GM10847 (cell line): ENCODE data around the gene CDH12.

Experiments used
- POLR2A ChIP-seq: IDR thresholded peaks from 2 replicates; pipeline ENCODE4 v1.6.1; 2011; ENCODE audit not compliant: insufficient read length; ENCODE audit errors: extremely low read depth

Gene CDH12

DNA sequence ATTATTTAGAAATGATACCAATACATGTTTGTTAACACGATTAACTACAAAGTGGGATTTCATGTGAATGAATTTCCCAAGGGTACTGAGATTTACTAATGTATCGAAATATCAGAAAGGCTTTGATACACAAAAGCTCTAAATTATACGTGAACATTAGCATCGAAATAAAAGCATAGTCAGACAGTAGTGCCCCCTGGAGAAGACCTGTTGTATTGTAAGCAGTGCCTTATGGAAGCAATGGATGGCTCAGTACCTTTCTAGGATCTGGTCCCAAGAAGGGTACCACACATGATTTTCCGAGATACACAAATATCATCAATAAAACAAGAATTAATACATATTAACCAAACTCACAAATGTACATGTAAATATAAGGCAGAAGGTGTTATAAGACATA, 153.8 kb downstream of the CDH12 start:
- no peak for TF ChIP-seq POLR2A

DNA sequence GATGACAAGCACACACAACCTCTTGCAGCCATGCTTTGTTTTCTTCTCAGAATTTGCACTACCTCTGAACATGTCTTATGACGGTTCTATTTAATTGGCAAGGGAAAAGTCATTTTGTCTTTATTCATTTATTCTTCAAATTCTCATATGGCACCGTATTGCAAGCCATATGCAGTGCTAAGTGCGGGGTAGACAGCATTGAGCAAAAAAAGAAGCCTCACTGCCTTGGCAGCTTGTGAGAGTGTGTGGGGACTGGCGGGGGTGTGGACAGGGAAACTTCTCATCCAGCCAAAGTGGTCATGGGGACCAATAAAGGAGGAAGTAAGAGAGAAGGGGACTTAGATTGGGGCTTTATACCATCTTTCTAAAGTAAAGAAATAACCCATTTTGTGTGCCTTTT, 160.0 kb downstream of the CDH12 start:
- TF ChIP-seq POLR2A = no peak

DNA sequence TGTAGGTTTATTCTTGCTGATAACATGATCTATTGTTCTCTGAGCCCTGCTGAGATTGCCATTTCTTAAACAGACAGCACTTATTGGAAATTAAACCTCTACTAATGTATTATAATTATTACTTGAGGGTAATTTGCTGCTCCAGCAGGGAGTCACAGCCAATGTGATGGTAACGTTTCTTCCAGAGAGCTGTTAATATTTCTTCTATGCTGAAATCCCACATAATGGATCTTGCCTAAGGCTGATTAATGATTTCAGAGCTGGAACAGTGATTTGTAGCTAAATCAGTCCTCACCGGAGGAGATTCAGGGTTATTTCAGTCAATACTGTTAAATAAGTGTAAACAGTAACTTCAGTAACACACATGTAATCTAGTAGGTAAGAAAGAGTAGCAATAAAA, 170.1 kb downstream of the CDH12 start:
- no peak for TF ChIP-seq POLR2A

DNA sequence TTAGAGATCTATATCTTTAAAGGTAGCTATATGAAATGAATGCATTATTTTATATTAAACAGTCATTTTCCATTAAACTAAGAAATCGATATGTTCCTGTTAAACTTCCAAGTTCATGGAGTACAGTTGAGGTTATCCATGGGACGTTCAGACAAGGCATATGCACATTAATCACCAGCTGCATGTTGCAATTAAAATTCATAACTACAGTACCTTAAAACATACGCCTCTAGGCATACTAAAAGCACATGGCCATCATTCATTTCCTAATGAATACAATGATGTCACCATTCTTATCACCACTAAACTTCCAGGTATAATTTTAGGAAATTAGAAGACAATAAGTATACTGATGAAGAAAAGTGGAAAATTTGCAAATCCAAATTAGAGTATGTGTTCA, 174.3 kb downstream of the CDH12 start:
- TF ChIP-seq POLR2A = no peak

DNA sequence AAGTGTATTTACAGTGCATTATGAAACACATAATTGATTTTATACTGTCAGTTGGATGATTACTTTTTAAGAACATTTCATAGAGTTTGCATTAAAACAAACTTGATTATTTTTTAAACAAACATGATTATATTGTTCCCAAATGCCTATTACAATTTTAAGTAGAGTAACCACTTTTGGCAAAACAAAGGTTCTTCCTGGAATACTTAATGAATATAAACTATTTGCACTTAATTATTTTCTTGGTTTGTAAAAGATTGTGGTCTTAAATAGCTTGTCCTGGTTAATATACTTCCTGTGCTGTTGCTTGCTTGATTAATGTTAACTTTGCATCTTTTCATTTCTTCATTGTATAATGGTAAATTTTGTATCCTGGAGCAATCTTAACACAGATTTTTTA, 180.0 kb downstream of the CDH12 start:
- no peak for TF ChIP-seq POLR2A

DNA sequence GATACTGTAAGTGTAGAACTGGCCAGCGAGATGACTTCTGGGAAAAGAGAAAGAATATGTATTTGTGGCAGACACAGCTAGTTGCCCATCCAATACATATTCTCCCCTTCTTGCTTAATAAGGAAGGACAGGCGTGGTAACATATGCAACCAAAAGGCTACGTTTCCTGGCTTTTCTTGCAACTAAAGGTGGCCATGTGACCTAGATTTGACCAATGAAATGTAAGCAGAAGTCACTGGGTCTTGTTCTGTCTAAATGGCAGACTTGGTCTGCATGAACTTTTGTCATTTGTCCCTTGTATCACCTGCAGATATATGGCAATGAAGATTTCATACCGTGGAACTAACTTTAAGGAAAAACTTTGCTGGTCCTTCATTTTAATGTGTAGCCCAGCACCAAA, 183.8 kb downstream of the CDH12 start:
- no peak for TF ChIP-seq POLR2A

DNA sequence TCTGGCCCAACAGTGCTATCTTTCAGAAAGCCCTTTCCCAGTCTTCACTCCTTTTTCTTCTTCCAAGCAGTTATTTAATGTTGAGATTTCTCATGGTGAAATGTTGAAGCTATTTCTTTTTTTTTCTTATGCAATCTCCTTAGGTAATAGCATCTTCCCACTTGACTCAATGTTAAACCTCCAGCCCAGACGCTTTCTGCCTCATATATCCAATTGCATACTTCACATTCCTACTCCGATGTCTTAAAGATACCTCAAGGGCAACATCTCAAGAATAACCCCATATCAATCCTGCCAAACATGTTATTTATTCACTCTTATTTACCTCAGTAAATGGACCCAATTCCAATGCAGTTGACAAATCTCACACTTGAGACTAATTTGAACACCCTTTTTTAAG, 187.3 kb downstream of the CDH12 start:
- TF ChIP-seq POLR2A = no peak

DNA sequence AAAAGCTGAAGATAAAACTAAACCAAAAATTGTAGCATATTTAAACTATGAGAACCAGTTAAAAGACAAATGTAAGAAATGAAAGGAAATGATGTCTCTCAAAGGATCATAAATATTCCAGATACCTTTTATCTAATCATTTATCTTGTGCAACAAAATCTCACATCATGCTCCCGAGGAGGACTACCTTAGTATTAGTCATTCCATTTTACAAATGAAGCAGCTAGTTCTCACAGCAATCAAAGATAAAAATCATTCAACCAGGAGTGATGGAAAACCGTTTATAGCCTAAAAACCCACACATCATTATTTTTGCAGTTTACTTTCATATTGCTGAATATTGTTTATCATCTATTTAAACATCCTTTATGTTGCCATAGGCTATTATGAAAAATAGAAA, 190.0 kb downstream of the CDH12 start:
- no peak for TF ChIP-seq POLR2A

DNA sequence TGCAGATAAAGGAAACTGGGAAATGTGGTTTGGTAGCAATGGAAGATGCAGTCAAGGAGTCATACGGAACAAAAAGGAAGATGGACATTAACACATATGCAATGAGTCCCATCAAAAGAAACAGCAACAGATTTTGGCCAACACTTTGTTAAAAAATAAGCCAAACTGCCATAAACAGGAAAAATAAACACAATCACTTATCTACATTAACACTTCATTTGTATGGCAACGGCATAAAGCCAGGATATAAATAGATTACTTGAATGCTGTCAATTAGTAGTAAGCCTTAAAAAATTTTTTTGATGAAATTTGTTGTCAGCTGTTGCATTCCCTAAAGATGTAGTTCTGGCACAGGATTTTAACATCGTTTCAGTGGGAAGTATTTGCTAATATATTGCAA, 190.8 kb downstream of the CDH12 start:
- no peak for TF ChIP-seq POLR2A

DNA sequence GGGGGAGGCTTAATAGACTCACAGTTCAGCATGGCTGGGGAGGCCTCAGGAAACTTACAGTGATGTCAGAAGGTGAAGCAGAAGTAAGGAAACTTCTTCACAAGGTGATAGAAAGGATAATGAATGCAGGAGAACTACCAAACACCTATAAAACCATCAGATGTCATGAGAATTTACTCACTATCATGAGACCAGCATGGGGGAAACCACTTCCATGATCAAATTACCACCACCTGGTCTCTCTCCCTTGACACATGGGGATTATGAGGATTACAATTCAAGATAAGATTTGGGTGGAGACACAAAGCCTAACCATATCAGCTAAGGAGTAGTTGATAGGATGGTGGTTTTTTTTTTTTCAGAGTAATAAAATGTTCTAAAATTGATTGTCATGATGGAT, 201.8 kb downstream of the CDH12 start:
- TF ChIP-seq POLR2A = no peak

DNA sequence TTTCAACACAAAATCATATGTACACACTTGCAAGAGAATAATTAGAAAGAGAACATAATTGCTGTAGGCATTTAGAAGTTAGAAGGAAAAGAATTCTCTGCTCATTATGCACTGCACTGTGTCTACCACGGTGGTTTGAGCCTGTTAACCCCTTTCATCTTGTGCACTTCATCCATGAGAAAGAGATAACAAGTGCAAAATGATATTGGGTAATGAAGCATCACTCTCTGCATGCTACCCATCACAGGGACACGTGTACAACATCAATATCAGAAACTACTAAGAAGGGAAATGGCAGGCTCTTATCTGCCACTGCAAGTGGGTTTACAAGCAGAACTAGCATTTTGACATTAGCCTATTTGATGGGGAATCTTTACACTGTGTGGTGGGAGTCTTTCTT, 202.6 kb downstream of the CDH12 start:
- TF ChIP-seq POLR2A = no peak

DNA sequence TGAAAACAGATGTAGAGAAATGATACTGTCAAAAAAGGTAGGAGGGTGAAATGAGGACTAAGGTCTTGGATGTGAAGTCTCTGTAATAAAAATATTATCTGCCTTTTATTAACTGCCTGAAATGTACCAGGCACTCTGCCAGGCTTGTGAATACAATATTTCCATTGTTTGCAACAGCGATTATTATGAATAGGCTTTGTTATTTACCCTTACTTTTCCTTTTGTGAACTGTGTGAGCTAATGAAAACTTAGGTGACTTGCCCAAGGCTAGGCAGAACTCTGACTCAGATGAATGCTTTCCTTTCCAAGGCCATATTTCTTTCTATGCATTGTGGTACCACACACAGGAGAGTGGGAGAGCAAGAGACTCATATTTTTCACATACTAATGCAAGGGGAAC, 204.1 kb downstream of the CDH12 start:
- TF ChIP-seq POLR2A = no peak

DNA sequence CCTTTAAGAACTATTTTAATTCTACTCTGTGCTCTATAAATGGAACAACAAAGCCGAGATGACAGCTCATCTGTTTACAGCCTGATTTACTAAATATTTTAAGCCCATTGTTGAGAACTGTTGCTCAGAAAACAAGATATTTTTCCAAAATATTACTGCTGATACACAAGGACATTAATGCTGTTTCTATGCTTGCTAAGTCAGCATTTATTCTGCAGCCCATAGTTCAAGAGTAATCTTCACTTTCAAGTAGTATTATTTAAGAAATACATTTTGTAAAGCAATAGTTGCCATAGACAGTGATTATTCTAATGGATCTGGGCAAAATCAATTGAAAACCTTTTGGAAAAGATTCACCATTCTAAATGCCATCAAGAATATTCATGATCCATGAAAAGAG, 208.3 kb downstream of the CDH12 start:
- no peak for TF ChIP-seq POLR2A

DNA sequence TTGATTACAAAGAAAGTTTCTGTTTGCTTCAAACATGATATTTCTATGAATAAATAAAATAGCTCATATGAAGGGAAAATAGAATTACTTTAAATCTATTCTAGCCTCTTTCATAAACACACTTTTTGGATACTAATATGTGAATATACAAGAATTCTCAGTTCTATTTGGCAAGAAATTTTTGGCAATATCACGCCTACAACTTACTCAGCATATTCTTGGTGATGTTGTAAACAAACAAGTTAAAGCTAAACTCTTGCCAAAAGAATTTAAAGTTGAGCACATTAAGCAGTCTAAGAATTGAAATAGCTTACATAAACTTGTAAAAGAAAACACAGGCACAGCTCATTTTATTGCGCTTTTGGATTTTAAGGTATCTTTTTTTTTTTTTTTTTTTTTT, 209.8 kb downstream of the CDH12 start:
- no peak for TF ChIP-seq POLR2A

DNA sequence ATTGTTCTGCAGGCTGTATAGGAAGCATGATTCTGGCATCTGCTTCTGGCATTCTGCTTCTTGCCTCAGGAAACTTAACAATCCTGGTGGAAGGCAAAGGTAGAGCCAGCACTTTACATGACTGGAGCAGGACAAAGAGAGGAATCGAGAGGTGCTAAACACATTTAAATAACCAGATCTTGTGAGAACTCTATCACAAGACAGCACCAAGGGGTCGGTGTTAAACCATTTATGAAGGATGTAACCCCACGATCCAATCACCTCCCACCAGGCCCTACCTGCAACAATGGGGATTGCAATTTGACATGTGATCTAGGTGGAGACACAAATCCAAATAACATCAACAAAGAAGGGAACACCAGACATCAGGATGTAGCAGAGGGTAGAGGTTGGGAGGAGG, 221.5 kb downstream of the CDH12 start:
- TF ChIP-seq POLR2A = no peak

DNA sequence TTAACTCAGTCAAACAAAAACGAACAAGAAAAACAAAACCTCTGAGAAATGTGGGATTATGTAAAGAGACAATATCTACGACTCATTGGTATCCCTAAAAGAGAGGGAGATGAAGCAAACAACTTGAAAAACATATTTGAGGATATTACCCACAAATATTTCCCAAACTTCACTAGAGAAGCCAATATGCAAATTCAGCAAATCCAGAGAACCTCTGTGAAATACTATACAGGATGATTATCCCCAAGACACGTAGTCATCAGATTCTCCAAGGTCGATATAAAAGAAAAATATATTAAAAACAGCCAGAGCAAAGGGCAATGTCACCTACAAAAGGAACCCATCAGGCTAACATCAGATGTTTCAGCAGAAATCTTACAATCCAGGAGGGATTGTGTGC, 226.1 kb downstream of the CDH12 start:
- no peak for TF ChIP-seq POLR2A

DNA sequence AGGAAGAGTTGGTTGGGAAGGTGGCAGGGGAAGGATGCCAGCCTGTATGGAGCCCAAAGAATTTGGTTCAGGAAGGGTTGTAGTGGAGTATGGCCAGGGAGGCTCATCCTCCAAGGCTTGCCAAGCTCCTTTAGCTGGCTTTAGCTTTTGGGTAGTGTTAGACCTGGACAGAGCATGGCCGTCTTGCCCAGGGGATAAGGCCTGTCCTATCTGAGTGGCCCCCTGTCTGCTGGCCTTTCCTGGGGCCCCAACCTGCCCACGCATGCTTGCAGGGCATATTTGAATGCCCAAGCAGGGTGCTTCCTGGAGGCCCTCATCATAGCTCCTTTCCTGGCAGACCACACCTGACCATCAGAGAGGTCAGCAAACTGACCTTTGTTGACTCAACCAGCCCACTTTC, 227.7 kb downstream of the CDH12 start:
- TF ChIP-seq POLR2A = no peak

DNA sequence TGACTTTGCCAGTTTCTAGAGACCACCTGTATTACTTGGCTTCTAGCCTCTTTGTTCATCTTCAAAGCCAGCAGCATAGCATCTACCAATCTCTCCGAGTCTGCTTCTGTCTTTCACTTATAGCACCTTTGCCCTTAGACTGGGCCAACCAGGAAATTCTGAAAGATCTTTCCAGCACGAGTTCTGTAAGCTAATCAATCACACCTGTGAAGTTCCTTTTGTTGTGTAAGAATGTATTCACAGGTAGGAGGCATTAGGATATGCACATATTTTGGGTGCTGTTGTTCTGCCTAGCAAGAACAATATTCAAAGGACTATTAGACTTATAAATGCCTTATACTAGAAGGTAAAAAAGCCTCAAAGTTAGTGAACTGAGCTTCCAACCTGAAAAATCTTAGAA, 232.1 kb downstream of the CDH12 start:
- no peak for TF ChIP-seq POLR2A
